Epithelial cell of alveolus of lung (primary cell): ENCODE data around the gene PNMT. TPM values are rescaled to one million over a fixed set of nuclear protein-coding genes. Genes with fewer than 3 reads are reported as not detected.

ENCODE experiments used
- total RNA-seq: library from RNA; depleted of rRNA; stranded (reverse); fragments of >200 nt; gene quantifications from 2 replicates; pipeline ENCODE4 v1.2.1, GENCODE V29; 2015

PNMT gene, protein sequence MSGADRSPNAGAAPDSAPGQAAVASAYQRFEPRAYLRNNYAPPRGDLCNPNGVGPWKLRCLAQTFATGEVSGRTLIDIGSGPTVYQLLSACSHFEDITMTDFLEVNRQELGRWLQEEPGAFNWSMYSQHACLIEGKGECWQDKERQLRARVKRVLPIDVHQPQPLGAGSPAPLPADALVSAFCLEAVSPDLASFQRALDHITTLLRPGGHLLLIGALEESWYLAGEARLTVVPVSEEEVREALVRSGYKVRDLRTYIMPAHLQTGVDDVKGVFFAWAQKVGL
- total RNA-seq = not detected in 2 replicates

DNA sequence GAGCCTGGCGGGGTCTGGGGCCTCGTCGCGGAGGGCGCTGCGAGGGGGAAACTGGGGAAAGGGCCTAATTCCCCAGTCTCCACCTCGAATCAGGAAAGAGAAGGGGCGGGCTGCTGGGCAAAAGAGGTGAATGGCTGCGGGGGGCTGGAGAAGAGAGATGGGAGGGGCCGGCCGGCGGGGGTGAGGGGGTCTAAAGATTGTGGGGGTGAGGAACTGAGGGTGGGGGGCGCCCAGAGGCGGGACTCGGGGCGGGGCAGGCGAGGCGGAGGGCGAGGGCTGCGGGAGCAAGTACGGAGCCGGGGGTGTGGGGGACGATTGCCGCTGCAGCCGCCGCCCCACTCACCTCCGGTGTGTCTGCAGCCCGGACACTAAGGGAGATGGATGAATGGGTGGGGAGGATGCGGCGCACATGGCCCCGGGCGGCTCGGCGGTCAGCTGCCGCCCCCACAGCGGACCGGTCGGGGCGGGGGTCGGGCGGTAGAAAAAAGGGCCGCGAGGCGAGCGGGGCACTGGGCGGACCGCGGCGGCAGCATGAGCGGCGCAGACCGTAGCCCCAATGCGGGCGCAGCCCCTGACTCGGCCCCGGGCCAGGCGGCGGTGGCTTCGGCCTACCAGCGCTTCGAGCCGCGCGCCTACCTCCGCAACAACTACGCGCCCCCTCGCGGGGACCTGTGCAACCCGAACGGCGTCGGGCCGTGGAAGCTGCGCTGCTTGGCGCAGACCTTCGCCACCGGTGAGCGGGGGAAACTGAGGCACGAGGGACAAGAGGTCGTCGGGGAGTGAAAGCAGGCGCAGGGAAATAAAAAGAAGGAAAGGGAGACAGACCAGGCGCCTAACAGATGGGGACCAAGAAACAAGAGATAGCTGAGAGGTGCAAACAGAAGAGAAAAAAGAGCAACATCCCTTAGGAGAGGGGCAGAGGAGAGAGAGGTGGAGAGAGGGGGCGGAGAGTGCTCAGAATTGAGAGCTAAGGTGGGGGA is at the start of gene PNMT:
Gene PNMT, plus strand, starts transcription at position 509 of the 980 bp plus-strand sequence. Its CDS starts 23 bp downstream, at position 532.

DNA sequence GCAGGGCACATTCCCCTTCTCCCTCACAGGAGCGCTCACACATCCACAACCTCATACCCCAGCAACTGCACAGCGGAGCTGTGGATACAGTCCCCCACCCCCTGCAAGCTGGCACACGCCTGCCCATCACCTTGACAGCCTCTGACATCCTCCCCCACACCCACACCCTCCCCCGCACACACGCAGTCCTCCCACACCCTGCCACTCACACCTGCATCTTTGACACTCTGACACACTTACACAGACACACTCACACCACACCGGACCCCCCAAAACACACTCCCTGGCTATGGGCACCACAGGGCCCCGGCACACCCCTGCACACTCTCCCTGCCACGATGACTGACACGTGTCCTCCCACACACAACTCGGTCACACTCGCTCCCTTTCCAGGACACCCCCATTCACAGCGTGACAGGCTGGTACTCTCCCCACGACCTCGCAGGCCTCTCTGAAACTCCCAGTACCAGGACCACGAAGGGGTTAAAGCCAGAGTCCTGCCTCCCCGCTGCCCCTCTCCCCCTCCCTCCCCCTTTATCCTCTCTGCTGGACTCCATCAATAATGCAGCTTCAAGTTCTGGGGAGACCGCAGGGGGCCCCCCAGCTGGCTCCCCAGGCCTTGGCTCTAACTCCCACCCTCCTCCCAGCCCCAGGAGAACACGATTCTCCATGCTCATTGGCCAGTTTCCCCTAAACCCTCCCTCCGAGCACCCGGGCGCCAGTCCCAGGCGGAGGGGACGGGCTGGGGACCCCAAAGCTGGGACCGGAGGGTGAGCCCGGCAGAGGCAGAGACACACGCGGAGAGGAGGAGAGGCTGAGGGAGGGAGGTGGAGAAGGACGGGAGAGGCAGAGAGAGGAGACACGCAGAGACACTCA is 41.8 kb upstream of the PNMT start, which contains the start of gene PPP1R1B:
Gene PPP1R1B, plus strand, starts transcription at position 782 of the 876 bp plus-strand sequence. CDS start 441 bp downstream, outside the sequence.

DNA sequence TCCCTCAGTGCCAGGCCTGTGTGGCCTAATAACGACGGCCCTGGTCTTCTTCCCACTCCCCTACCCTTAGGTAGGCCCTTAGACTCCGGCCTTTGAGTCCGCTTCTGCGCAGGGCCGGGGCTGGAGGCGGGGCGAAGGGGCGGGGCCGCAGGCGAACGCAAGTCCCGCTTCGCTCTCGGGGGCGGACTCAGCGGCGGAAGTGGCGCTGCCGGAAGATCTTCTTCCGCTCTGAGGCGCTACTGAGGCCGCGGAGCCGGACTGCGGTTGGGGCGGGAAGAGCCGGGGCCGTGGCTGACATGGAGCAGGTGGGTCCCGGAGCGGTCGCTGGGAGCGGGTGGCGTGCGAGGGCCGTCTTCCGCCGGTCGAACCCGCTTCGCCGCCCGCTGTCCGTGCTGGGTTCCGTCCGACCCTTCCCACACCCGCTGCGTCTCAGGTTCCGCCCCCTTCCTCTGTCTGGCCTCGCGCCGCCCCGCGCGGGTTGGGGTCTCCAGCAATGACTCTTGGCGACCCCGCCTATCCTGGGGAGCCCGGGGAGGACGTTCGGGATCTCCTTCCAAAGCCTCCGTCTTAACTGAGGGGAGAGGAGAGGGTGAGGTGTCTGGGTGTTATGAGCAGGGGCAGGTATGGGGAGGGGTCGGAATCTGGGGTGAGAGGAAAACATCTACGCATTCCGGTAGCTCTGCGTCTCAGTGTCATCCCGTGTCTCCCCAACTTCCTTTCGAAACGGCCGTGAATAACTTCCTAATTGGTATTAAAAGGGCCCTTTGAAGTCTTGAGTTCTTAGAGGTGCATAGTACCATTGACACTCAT is 31.1 kb upstream of the PNMT start, which contains the start of gene STARD3:
Gene STARD3, plus strand, starts transcription at position 218 of the 810 bp plus-strand sequence. CDS start 16,388 bp downstream, outside the sequence.

GRCh38 chr17:39664581-39665561 is 3.4 kb upstream of the PNMT start, which contains the start of gene TCAP:
TCAP (plus strand) TSS chr17:39665349; CDS start chr17:39665360, 11 bp downstream.

DNA sequence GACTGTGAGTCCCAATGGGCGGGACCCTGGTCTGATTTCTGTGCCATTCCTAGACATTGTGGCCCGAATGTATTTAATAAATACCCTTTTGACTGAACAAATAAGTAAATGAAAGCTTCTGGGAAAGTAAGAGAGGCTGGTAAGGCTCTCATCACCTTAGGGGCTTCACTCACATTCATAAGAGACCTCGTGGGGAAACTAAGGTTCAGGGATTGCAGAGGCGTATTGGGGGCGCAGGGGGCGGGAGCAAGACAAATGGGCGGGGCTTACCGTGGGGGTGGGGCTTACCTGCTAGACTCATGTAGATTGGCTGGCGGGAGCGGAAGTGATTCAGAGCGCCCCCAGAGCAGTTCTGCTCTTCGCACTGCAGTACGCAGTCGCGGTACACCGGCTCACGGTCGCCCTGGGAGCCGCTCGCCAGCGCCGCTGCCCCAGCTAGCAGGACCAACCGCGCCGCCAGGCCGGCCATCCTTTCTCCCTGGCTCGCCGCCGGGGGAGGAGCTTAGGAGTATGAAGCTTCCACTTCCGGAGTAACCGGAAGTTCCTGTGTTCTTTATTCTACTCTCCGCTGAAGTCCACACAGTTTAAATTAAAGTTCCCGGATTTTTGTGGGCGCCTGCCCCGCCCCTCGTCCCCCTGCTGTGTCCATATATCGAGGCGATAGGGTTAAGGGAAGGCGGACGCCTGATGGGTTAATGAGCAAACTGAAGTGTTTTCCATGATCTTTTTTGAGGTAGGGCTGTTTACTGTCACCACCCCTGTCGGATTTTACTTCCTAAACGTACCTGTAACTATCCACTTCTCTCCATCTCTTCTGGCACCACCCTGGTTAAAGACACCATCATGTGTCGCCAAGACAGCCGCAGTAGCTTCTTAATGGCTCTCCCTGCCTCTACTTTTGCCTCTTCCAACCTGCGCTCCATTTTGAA is 19.6 kb downstream of the PNMT start, which contains the start of gene PGAP3:
Gene PGAP3, minus strand, starts transcription at position 512 of the 929 bp plus-strand sequence. Its CDS starts 43 bp downstream, at position 469.

GRCh38 chr17:39699818-39700147 is 31.5 kb downstream of the PNMT start, which contains the start of gene ERBB2:
ERBB2 (plus strand) TSS chr17:39700064; CDS start chr17:39700239, 175 bp downstream.

Other genes with a start within 250 kb of the PNMT start
- gene MED1, start 217.2 kb upstream of the PNMT start, total RNA-seq = 20.8 and 23.3 TPM in 2 replicates
- 20.2 and 26.9 TPM in 2 replicates for gene CDK12, start 207.0 kb upstream of the PNMT start, total RNA-seq
- gene NEUROD2, start 60.5 kb upstream of the PNMT start, total RNA-seq = not detected in 2 replicates
- gene PPP1R1B, start 41.5 kb upstream of the PNMT start, total RNA-seq = 1.4 TPM in 1 of 2 replicates, not detected in the other
- 28.4 and 60.8 TPM in 2 replicates for gene STARD3, start 31.3 kb upstream of the PNMT start, total RNA-seq
- gene TCAP, start 3.1 kb upstream of the PNMT start, total RNA-seq = under 0.01 and 0.24 TPM in 2 replicates
- gene PGAP3, start 19.6 kb downstream of the PNMT start, total RNA-seq = 6.3 and 12.9 TPM in 2 replicates
- 32.6 and 53.5 TPM in 2 replicates for gene ERBB2, start 31.6 kb downstream of the PNMT start, total RNA-seq
- 49.1 and 53.1 TPM in 2 replicates for gene MIEN1, start 62.1 kb downstream of the PNMT start, total RNA-seq
- 0.08 and 0.91 TPM in 2 replicates for gene GRB7, start 69.5 kb downstream of the PNMT start, total RNA-seq
- gene IKZF3, start 195.9 kb downstream of the PNMT start, total RNA-seq = not detected in 2 replicates
- not detected in 2 replicates for gene ZPBP2, start 199.7 kb downstream of the PNMT start, total RNA-seq